Neural cell (in vitro differentiated cells): ENCODE results near the gene HYLS1. TPM values are rescaled to one million over a fixed set of nuclear protein-coding genes. Genes with fewer than 3 reads are reported as not detected.

Experiments
- H2AFZ ChIP-seq: fragments of 200-600, 300-800 bp; sonication (generic), shearing (Covaris generic); 2 replicates; pipeline ENCODE4 v1.6.0; 2014; ENCODE audit warnings: low read depth, mild to moderate bottlenecking, antibody characterized with exemption, low read length, moderate library complexity
- H3F3A ChIP-seq: fragments of 200-600 bp; shearing (Covaris generic); 2 replicates; pipeline ENCODE4 v1.6.1; 2016; ENCODE audit warnings: mild to moderate bottlenecking, moderate library complexity, mixed read lengths, antibody characterized with exemption, low read length; ENCODE audit not compliant: insufficient read depth, poor library complexity, severe bottlenecking
- H3K27ac ChIP-seq: fragments of 200-600, 300-800 bp; sonication (generic), shearing (Covaris generic); 2 replicates; pipeline ENCODE4 v1.5.1; 2014; ENCODE audit warnings: mild to moderate bottlenecking, low read length, moderate library complexity
- H3K27me3 ChIP-seq: fragments of 300-800, 200-600 bp; sonication (generic), shearing (Covaris generic); 2 replicates; pipeline ENCODE4 v1.6.0; 2014; ENCODE audit warnings: mild to moderate bottlenecking, low read depth, low read length, moderate library complexity; ENCODE audit not compliant: insufficient read depth
- H3K36me3 ChIP-seq: fragments of 300-800, 200-600 bp; sonication (generic), shearing (Covaris generic); 2 replicates; pipeline ENCODE4 v1.5.1; 2014; ENCODE audit warnings: mild to moderate bottlenecking, antibody characterized with exemption, low read length, moderate library complexity; ENCODE audit not compliant: insufficient read depth
- H3K4me2 ChIP-seq: fragments of 300-800, 200-600 bp; sonication (generic), shearing (Covaris generic); 2 replicates; pipeline ENCODE4 v1.6.0; 2014; ENCODE audit warnings: mild to moderate bottlenecking, low read length
- H3K4me3 ChIP-seq: fragments of 300-800, 200-600 bp; sonication (generic), shearing (Covaris generic); 2 replicates; pipeline ENCODE4 v1.5.1; 2014; ENCODE audit warnings: mild to moderate bottlenecking, low read length, moderate library complexity
- H3K79me2 ChIP-seq: fragments of 200-600 bp; shearing (Covaris generic); replicated peaks from 2 replicates; pipeline ENCODE4 v1.6.0; 2014; ENCODE audit warnings: mild to moderate bottlenecking, low read length, moderate library complexity; ENCODE audit not compliant: insufficient read depth
- H3K9ac ChIP-seq: fragments of 300-800, 200-600 bp; sonication (generic), shearing (Covaris generic); 2 replicates; pipeline ENCODE4 v1.6.1; 2016; ENCODE audit warnings: mild to moderate bottlenecking, low read length, mixed read lengths
- H3K9me2 ChIP-seq: fragments of 200-600 bp; shearing (Covaris generic); 2 replicates; pipeline ENCODE4 v1.6.1; 2016; ENCODE audit warnings: mild to moderate bottlenecking, low read length, mixed read lengths; ENCODE audit not compliant: insufficient read depth
- H3K9me3 ChIP-seq: fragments of 200-600, 300-800 bp; sonication (generic), shearing (Covaris generic); 2 replicates; pipeline ENCODE4 v1.6.1; 2016; ENCODE audit warnings: mild to moderate bottlenecking, mixed run types, low read length, moderate library complexity, mixed read lengths
- H4K20me1 ChIP-seq: fragments of 200-600 bp; shearing (Covaris generic); 2 replicates; pipeline ENCODE4 v1.6.1; 2016; ENCODE audit warnings: mild to moderate bottlenecking, mixed run types; ENCODE audit not compliant: insufficient read depth
- CTCF ChIP-seq: fragments of 450-650 bp; IDR thresholded peaks from 2 replicates; pipeline ENCODE4 v1.5.1; 2014; ENCODE audit warnings: antibody characterized with exemption, mild to moderate bottlenecking, moderate library complexity; ENCODE audit not compliant: poor library complexity, severe bottlenecking
- EP300 ChIP-seq: fragments of 450-650 bp; conservative IDR thresholded peaks from 2 replicates; pipeline ENCODE4 v1.6.1; 2014; ENCODE audit warnings: antibody characterized with exemption, mild to moderate bottlenecking, moderate library complexity; ENCODE audit not compliant: poor library complexity, severe bottlenecking
- EZH2 ChIP-seq: fragments of 200-600, 300-800 bp; shearing (Covaris generic), sonication (generic); IDR thresholded peaks from 2 replicates; pipeline ENCODE4 v1.6.1; 2014; ENCODE audit warnings: antibody characterized with exemption, low read length, borderline replicate concordance, mild to moderate bottlenecking; ENCODE audit not compliant: insufficient read depth, poor library complexity, severe bottlenecking
- MXI1 ChIP-seq: fragments of 450-650 bp; conservative IDR thresholded peaks from 2 replicates; pipeline ENCODE4 v1.6.1; 2014; ENCODE audit warnings: antibody characterized with exemption, mild to moderate bottlenecking; ENCODE audit not compliant: poor library complexity, severe bottlenecking
- POLR2AphosphoS5 ChIP-seq: IDR thresholded peaks from 2 replicates; pipeline ENCODE4 v1.6.1; 2012
- RAD21 ChIP-seq: fragments of 450-650 bp; conservative IDR thresholded peaks from 2 replicates; pipeline ENCODE4 v1.6.1; 2014; ENCODE audit warnings: antibody characterized with exemption, mild to moderate bottlenecking, moderate library complexity
- REST ChIP-seq: IDR thresholded peaks from 2 replicates; pipeline ENCODE4 v1.6.1; 2012; ENCODE audit warnings: borderline replicate concordance
- SMC3 ChIP-seq: fragments of 450-650 bp; conservative IDR thresholded peaks from 2 replicates; pipeline ENCODE4 v1.6.1; 2014; ENCODE audit warnings: antibody characterized with exemption, mild to moderate bottlenecking, moderate library complexity; ENCODE audit not compliant: poor library complexity
- TAF1 ChIP-seq: IDR thresholded peaks from 2 replicates; pipeline ENCODE4 v1.6.1; 2012; ENCODE audit warnings: low read depth
- polyA plus RNA-seq: library from polyadenylated mRNA; depleted of rRNA; stranded (reverse); fragments of >200 nt; gene quantifications from 2 replicates; pipeline ENCODE4 v1.2.3, GENCODE V29; 2014

The HYLS1 gene
- polyA plus RNA-seq, 1 donor from 2014 or later: 6.0 TPM

- H3K27ac ChIP-seq: no peak overlapping the region
- H3K79me2 ChIP-seq: no peaks in the 10 kb centered on the region
- no peak overlapping the region for H2AFZ ChIP-seq
These were observed 51.6 kb downstream of the HYLS1 start for GRCh38 chr11:125939081-125939521.

GRCh38 chr11:125940145-125940544 is 52.7 kb downstream of the HYLS1 start:
- H4K20me1 ChIP-seq: no peaks in the 10 kb centered on the region
- H3K36me3 ChIP-seq: no peaks in the 10 kb centered on the region
- no peak overlapping the region for H2AFZ ChIP-seq
- no peaks in the 10 kb centered on the region for H3K9me2 ChIP-seq
- no peak overlapping the region for H3K4me2 ChIP-seq
- H3F3A ChIP-seq: no peaks in the 10 kb centered on the region
- no peak overlapping the region for H3K4me3 ChIP-seq
- H3K27ac ChIP-seq: no peak overlapping the region
- H3K9me3 ChIP-seq: no peaks in the 10 kb centered on the region
- no peak overlapping the region for H3K9ac ChIP-seq
- no peaks in the 10 kb centered on the region for H3K27me3 ChIP-seq
- H3K79me2 ChIP-seq: no peaks in the 10 kb centered on the region
- TF ChIP-seq EP300: no peak
- no peak for TF ChIP-seq EZH2
- no peak for TF ChIP-seq REST
- TF ChIP-seq CTCF: no peak
- no peak for TF ChIP-seq TAF1
- TF ChIP-seq SMC3: no peak

More at GRCh38 chr11:125939081-125939521, 51.6 kb downstream of the HYLS1 start:
- H3K4me3 ChIP-seq: no peak overlapping the region
- no peaks in the 10 kb centered on the region for H3F3A ChIP-seq
- H3K36me3 ChIP-seq: no peaks in the 10 kb centered on the region
- TF ChIP-seq SMC3: no peak
- TF ChIP-seq POLR2AphosphoS5: no peak
- no peak for TF ChIP-seq RAD21
- no peak for TF ChIP-seq REST
- TF ChIP-seq MXI1: no peak
- TF ChIP-seq CTCF: no peak
- TF ChIP-seq EP300: no peak
- TF ChIP-seq EZH2: no peak
- TF ChIP-seq TAF1: no peak
- no peak overlapping the region for H3K9ac ChIP-seq
- H3K9me2 ChIP-seq: no peaks in the 10 kb centered on the region
- H3K4me2 ChIP-seq: no peak overlapping the region
- H3K27me3 ChIP-seq: no peaks in the 10 kb centered on the region
- no peaks in the 10 kb centered on the region for H3K9me3 ChIP-seq
- no peaks in the 10 kb centered on the region for H4K20me1 ChIP-seq
